Renal cortex interstitium (tissue), 11 donors: Measurements from ENCODE around the gene HTR5A. TPM values are rescaled to one million over a fixed set of nuclear protein-coding genes. Genes with fewer than 3 reads are reported as not detected.

ENCODE experiments used
- DNase-seq, 11 donors: peaks; one replicate each; pipeline ENCODE4 v3.0.0-alpha.2; 2013; ENCODE audit warnings: low read depth in 9 of 11, low spot score in 4 of 11; ENCODE audit errors: extremely low read depth in 1 of 11
- polyA plus RNA-seq, 3 donors: library from polyadenylated mRNA; unstranded; fragments of 120-200 nt; gene quantifications; one replicate each; pipeline ENCODE4 v1.2.1, GENCODE V29; 2013; ENCODE audit not compliant: insufficient read length in 3 of 3

Gene HTR5A
- polyA plus RNA-seq, 3 donors: not detected

- no peak for DNase-seq
Measured at GRCh38 chr7:155071916-155072571, 1.9 kb downstream of the HTR5A start.

- no peak for DNase-seq
Measured at GRCh38 chr7:155073922-155074321, 3.8 kb downstream of the HTR5A start.

- DNase-seq: no peak
Measured at GRCh38 chr7:155084021-155084420, 13.9 kb downstream of the HTR5A start.

DNA sequence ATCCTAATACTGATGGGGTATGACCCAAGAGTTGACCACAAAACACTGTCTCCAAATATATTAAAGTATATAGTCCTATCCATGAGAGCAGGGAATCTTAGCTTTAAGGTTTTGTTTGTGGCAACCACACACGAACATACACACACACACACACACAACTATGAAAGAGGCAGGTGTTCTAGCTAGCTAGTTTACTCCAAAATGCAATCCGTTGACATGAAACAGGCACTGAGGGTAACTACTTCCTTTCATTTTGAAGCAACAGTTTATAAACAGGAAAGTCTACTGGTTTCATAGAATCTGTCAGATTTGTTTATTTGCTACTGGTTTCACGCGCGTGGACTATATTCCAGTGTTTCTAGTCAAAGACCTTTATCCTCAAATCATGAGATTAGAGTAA lies 14.8 kb downstream of the HTR5A start:
- no peak for DNase-seq

- DNase-seq: no peak
Measured at GRCh38 chr7:155090684-155091083, 20.6 kb downstream of the HTR5A start.

DNA sequence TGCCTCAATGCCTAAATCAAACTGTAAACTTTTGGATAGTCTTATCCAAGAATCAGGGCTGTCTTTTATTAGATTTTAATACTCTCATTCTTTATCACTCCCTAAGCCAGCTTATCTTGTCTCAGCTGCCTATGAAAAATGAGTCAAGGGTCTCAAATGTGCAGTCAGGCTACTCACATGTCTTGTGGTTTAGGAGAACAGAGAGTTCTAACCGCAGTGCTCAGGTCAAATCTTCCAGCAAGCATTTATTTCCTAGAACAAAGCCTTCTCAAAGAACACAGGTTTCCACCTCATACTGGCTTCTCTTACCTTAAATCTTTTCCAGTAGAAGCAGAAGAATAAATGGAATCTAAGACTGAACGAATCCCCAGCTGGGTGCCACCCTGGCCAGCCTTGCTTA lies 23.5 kb downstream of the HTR5A start:
- no peak for DNase-seq

GRCh38 chr7:155094636-155095135 lies 24.6 kb downstream of the HTR5A start:
- DNase-seq: no peak

GRCh38 chr7:155097338-155097737 lies 27.2 kb downstream of the HTR5A start:
- no peak for DNase-seq

- DNase-seq: no peak
Measured at GRCh38 chr7:155103839-155104238, 33.7 kb downstream of the HTR5A start.

DNA sequence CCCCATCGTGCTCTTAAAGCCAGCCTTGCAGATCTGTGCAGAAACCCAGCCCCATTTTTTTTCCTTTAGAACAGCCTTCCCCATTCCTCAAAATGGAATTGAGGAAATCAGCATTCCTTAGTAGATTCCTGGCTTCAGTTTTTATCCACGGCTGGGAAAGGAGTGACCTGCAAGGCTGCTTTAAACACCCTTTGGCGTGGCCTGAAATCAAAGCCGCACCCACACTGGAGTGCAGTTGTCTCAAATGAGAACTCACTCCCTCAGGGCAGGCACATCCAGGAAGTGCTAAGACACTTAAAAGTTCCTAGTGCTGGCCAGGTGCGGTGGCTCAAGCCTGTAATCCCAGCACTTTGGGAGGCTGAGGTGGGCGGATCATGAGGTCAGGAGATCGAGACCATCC lies 34.8 kb downstream of the HTR5A start:
- DNase-seq: no peak

GRCh38 chr7:155106356-155106755 lies 36.2 kb downstream of the HTR5A start:
- DNase-seq: no peak

DNA sequence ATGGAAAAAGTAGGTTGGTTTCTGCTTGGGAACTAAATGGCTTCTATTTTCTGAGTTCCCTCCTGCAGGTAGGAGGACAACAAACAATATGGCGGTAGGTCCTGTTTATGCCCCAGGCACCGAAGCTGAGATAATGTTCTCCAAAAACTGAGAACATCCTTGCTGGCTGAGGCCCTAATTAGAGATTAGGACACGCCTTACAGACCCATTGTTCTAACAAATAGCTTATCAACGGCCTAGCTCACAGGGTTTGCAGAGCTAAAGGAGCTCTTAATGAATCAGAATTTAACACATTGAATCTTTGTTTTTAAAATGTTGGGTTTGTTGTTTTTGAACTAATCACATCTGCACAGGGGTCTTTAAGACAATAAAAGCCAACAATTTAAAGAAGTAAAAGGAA lies 37.0 kb downstream of the HTR5A start:
- no peak for DNase-seq

- DNase-seq: no peak
Measured at GRCh38 chr7:155108144-155108901, 38.2 kb downstream of the HTR5A start.

GRCh38 chr7:155109121-155109520 lies 39.0 kb downstream of the HTR5A start:
- DNase-seq: no peak

- DNase-seq: peak in 1 of 11 donors; percentile 5
Measured at GRCh38 chr7:155115288-155115687, 45.2 kb downstream of the HTR5A start.

DNA sequence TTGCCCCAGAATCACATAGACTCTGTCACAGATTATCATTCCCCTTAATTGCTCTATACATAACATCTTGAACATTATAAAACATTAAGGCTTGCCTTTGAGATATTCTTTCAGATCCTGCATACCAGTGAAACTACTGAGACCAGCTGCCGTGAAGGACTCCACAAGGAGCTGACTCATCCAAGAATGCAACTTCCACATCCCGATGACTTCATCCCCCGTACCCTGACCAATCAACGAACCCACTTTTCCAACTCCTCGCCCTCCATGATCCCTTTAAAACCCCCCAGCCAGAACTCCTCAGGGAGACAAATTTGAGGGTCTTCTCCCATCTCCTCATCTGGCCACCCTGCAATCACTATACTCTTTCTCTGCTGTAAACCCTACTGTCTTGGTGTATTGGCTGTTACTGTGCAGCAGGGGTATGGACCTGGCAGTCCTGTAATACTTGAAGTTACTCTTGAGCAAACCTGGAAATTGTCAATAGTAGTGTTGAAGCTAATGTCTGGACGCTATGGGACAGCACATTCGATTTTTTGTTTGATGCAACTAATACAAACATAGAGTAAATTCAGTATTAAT lies 49.8 kb downstream of the HTR5A start:
- no peak for DNase-seq

DNA sequence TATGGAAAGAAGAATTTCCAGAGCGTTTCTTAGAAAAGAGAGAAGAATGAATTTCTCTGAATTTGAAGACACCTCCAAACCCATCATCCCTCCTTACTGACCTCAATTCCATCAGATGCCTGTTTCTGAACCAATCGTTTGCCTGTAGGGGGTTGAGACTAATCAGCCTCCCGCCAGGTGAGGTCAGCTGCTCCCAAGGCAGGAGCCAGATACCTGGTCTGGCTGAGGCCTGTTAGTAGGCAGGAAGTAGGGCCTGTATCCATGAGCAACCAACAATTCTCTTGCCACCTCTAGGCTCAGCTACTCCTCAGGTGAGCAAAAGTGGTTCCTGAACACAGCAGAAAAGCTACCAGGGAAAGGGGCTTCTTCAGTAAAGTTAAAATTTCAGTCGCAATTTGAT lies 50.3 kb downstream of the HTR5A start:
- DNase-seq: no peak

DNA sequence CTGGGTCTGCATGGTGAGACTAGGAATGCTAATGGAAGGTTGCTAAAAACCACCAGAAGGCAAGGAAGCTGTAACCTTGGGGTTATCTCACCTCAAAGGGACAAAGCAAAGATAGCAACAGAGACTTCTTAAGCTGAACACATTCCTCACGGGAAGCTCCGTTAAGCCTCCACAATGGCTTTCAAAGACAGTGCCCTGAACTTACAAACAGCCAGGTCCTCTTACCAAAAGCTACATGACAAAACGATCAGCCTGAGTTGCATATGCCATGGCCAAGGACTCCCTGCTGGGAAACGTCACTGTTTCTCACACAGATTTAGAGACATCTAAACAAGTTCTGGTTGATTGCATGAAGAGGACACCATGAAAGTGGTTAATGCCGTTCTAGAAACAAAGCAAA lies 52.7 kb downstream of the HTR5A start:
- no peak for DNase-seq

GRCh38 chr7:155123413-155123812 lies 53.3 kb downstream of the HTR5A start:
- DNase-seq: no peak

DNA sequence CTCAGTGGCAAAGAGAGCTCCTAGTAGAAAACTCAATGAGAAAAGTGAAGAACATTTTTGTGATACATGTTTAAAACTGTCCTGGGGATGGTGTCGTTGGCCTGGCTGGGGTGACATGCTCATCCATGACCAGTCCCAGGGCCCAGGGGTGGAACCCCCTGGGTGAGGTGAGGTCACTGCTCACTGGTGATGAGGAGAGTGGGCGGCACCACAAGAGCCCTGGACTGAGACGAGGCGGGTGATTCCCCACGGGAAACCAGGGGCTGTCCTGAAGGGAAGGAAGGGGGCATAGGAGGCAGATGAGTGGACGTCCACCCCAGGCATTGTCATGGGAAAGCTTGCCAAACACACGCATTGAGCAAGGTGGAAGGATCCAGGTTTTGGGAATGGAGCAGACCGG lies 54.6 kb downstream of the HTR5A start:
- no peak for DNase-seq
